Neural progenitor cell (in vitro differentiated cells): ENCODE results near the gene TMPRSS4.

ENCODE experiments used
- CTCF ChIP-seq: fragments of 200-600 bp; sonication (generic); IDR thresholded peaks from 2 replicates; pipeline ENCODE4 v1.5.1; 2017; ENCODE audit warnings: antibody characterized with exemption, mild to moderate bottlenecking
- EZH2 ChIP-seq: fragments of 200-600 bp; sonication (generic); IDR thresholded peaks from 2 replicates; pipeline ENCODE4 v1.6.1; 2017; ENCODE audit warnings: antibody characterized with exemption, mild to moderate bottlenecking, moderate library complexity

DNA sequence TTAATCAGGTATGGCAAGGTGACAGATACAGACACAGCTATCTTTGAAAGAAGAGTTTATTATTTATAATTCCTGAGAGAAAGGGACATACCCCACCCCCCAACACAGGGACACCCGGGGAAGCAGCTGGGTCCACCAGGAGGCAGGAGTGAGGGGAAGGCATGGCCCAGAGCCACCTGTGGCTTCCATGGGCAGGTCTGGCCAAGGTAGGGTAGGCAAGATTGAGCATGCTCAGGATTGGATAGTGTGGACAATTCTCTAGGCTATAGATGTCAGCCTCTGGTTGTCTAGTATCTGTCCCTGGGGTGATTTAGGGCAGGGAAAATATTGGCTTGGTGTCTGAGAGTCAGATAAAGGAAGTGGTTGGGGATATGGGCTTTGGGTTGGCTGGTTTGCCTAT is 37.4 kb downstream of the TMPRSS4 start:
- TF ChIP-seq CTCF, result no peak
- no peak for TF ChIP-seq EZH2
